H1 (cell line): ENCODE measurements around the gene KCNMA1. TPM values are rescaled to one million over a fixed set of nuclear protein-coding genes. Genes with fewer than 3 reads are reported as not detected.

Experiments used
- CTCF ChIA-PET: fragments of 300-600 bp; sonication (Branson Sonifier 250); formaldehyde crosslinking; loops from one replicate; lab custom pipeline; 2021; ENCODE audit not compliant: partially characterized antibody; lab: Charles Lee
- POLR2A ChIA-PET: fragments of 300-600 bp; sonication (Branson Sonifier 250); formaldehyde crosslinking; loops from one replicate; lab custom pipeline; 2021; ENCODE audit warnings: inconsistent platforms; ENCODE audit not compliant: partially characterized antibody; lab: Charles Lee
- DNase-seq, 2 experiments: peaks; one replicate each; pipeline versions ENCODE4 v3.0.0 to v3.0.0-alpha.2; 2010 to 2022; ENCODE audit warnings: low spot score in 2 of 2, low read depth in 1 of 2, mixed read lengths in 1 of 2
- FAIRE-seq: peaks from 2 replicates; lab custom pipeline; 2011; peaks lifted over from hg19 to GRCh38; lab: Jason Lieb, UNC
- H2AFZ ChIP-seq: 2 replicates; pipeline ENCODE4 v1.8.1; 2012; ENCODE audit warnings: low read length, inconsistent platforms
- H2AK5ac ChIP-seq: 2 replicates; pipeline ENCODE4 v1.6.1; 2013; ENCODE audit warnings: low read depth, low read length
- H2BK120ac ChIP-seq: replicated peaks from 2 replicates; pipeline ENCODE3; 2013; ENCODE audit warnings: low read depth, low read length, inconsistent platforms
- H2BK12ac ChIP-seq: 2 replicates; pipeline ENCODE4 v1.6.1; 2013; ENCODE audit warnings: low read depth, low read length
- H2BK15ac ChIP-seq: 2 replicates; pipeline ENCODE4 v1.6.1; 2013; ENCODE audit warnings: low read length
- H2BK20ac ChIP-seq: 2 replicates; pipeline ENCODE4 v1.6.1; 2013; ENCODE audit warnings: low read length
- H2BK5ac ChIP-seq: 2 replicates; pipeline ENCODE4 v1.6.1; 2013; ENCODE audit warnings: low read depth, low read length
- H3K14ac ChIP-seq: 2 replicates; pipeline ENCODE4 v1.6.1; 2013; ENCODE audit warnings: inconsistent platforms; ENCODE audit not compliant: insufficient read length
- H3K18ac ChIP-seq: 2 replicates; pipeline ENCODE4 v1.6.1; 2013; ENCODE audit warnings: low read length; ENCODE audit errors: extremely low read depth
- H3K23ac ChIP-seq: 2 replicates; pipeline ENCODE4 v1.6.1; 2013; ENCODE audit warnings: inconsistent platforms; ENCODE audit not compliant: insufficient read length
- H3K23me2 ChIP-seq: 2 replicates; pipeline ENCODE4 v1.6.1; 2013; ENCODE audit warnings: low read depth, low read length
- H3K27ac ChIP-seq: 2 replicates; pipeline ENCODE4 v1.6.1; 2011; ENCODE audit warnings: low read depth, low read length, inconsistent platforms
- H3K27me3 ChIP-seq, 4 experiments: replicated peaks in 1 of 4; 1 replicate in 1 of 4; 2 replicates in 3 of 4; pipeline versions ENCODE4 v1.6.1 to v1.8.1; 2011 to 2013; ENCODE audit warnings: low read length in 3 of 4, mild to moderate bottlenecking in 3 of 4, inconsistent platforms in 2 of 4, mixed read lengths in 2 of 4, moderate library complexity in 1 of 4; ENCODE audit not compliant: control insufficient read depth in 3 of 4, insufficient read depth in 3 of 4; ENCODE audit errors: extremely low read depth in 1 of 4
- H3K36me3 ChIP-seq, 4 experiments: 2 replicates each; pipeline versions ENCODE4 v1.6.1 to v1.8.1; 2011 to 2013; ENCODE audit warnings: mild to moderate bottlenecking in 4 of 4, low read length in 3 of 4, moderate library complexity in 2 of 4, control low read depth in 1 of 4, inconsistent platforms in 1 of 4; ENCODE audit not compliant: insufficient read depth in 4 of 4, control insufficient read depth in 2 of 4
- H3K4ac ChIP-seq: replicated peaks from 2 replicates; pipeline ENCODE3; 2013; ENCODE audit warnings: low read length, low read depth, mixed read lengths, inconsistent platforms; ENCODE audit not compliant: insufficient read length
- H3K4me1 ChIP-seq, 4 experiments: replicated peaks in 1 of 4; 1 replicate in 1 of 4; 2 replicates in 3 of 4; pipeline versions ENCODE4 v1.6.1 to v1.8.1; 2011 to 2013; ENCODE audit warnings: low read length in 3 of 4, inconsistent platforms in 2 of 4, mixed read lengths in 1 of 4; ENCODE audit not compliant: insufficient read depth in 4 of 4, control insufficient read depth in 3 of 4
- H3K4me2 ChIP-seq, 2 experiments: 2 replicates each; pipeline versions ENCODE4 v1.6.1 to v1.8.1; 2011 to 2013; ENCODE audit warnings: low read depth in 2 of 2, low read length in 2 of 2, control low read depth in 1 of 2, inconsistent platforms in 1 of 2, mild to moderate bottlenecking in 1 of 2; ENCODE audit not compliant: insufficient read depth in 1 of 2
- H3K4me3 ChIP-seq, 4 experiments: fragments of 200-600, 300-600 bp in 1 of 4; sonication (generic), shearing (Covaris generic), sonication (Bioruptor Twin) in 1 of 4; 2 replicates each; pipeline versions ENCODE4 v1.5.1 to v1.8.1; 2011 to 2016; ENCODE audit warnings: low read length in 4 of 4, low read depth in 3 of 4, control low read depth in 2 of 4, inconsistent platforms in 2 of 4, mild to moderate bottlenecking in 2 of 4, mixed read lengths in 1 of 4, moderate library complexity in 1 of 4; ENCODE audit not compliant: insufficient read depth in 2 of 4; ENCODE audit errors: extremely low read depth in 1 of 4
- H3K56ac ChIP-seq: replicated peaks from 2 replicates; pipeline ENCODE3; 2013; ENCODE audit warnings: low read depth, mild to moderate bottlenecking, mixed read lengths, low read length, inconsistent platforms; ENCODE audit not compliant: insufficient read length
- H3K79me1 ChIP-seq: 2 replicates; pipeline ENCODE4 v1.6.1; 2013; ENCODE audit warnings: low read depth, low read length, control low read depth
- H3K79me2 ChIP-seq, 2 experiments: 2 replicates each; pipeline versions ENCODE4 v1.6.1 to v1.8.1; 2012 to 2013; ENCODE audit warnings: low read length in 2 of 2, mild to moderate bottlenecking in 2 of 2, inconsistent platforms in 1 of 2; ENCODE audit not compliant: insufficient read depth in 2 of 2, control insufficient read depth in 1 of 2
- H3K9ac ChIP-seq, 4 experiments: replicated peaks in 1 of 4; 1 replicate in 1 of 4; 2 replicates in 3 of 4; pipeline versions ENCODE4 v1.6.1 to v1.8.1; 2011 to 2013; ENCODE audit warnings: low read depth in 3 of 4, low read length in 3 of 4, control low read depth in 2 of 4, mild to moderate bottlenecking in 2 of 4, moderate library complexity in 2 of 4, inconsistent platforms in 1 of 4; ENCODE audit errors: extremely low read depth in 1 of 4
- H3K9me3 ChIP-seq, 2 experiments: 2 replicates each; pipeline versions ENCODE4 v1.6.1 to v1.8.1; 2012 to 2013; ENCODE audit warnings: mild to moderate bottlenecking in 2 of 2, moderate library complexity in 2 of 2, control low read depth in 1 of 2, inconsistent platforms in 1 of 2, low read depth in 1 of 2, low read length in 1 of 2, mixed read lengths in 1 of 2; ENCODE audit not compliant: insufficient read depth in 2 of 2
- H4K20me1 ChIP-seq, 2 experiments: replicated peaks in 1 of 2; 2 replicates each; pipeline versions ENCODE3 to v1.8.1; 2011 to 2013; ENCODE audit warnings: inconsistent platforms in 2 of 2, low read length in 2 of 2, mild to moderate bottlenecking in 1 of 2; ENCODE audit not compliant: insufficient read depth in 2 of 2, control insufficient read depth in 1 of 2
- H4K5ac ChIP-seq: 2 replicates; pipeline ENCODE4 v1.6.1; 2013; ENCODE audit warnings: low read length, low read depth, mixed read lengths, inconsistent platforms; ENCODE audit not compliant: insufficient read length
- H4K8ac ChIP-seq: 2 replicates; pipeline ENCODE4 v1.8.0; 2013; ENCODE audit warnings: mild to moderate bottlenecking, moderate library complexity, low read length, inconsistent platforms; ENCODE audit not compliant: insufficient read depth; ENCODE audit errors: extremely low read depth
- H4K91ac ChIP-seq: replicated peaks from 2 replicates; pipeline ENCODE3; 2013; ENCODE audit warnings: low read length, mixed read lengths, inconsistent platforms; ENCODE audit not compliant: insufficient read length
- E2F6 ChIP-seq: IDR thresholded peaks from 2 replicates; pipeline ENCODE4 v1.6.1; 2012; ENCODE audit warnings: inconsistent platforms
- EGR1 ChIP-seq: IDR thresholded peaks from 2 replicates; pipeline ENCODE4 v1.6.1; 2011; ENCODE audit warnings: low read depth, low read length, borderline replicate concordance
- KDM1A ChIP-seq: fragments of 200-600, 300-600 bp; sonication (generic); IDR thresholded peaks from 2 replicates; pipeline ENCODE4 v1.7.1; 2016; ENCODE audit warnings: mild to moderate bottlenecking, low read length, borderline replicate concordance
- MAFK ChIP-seq: IDR thresholded peaks from 2 replicates; pipeline ENCODE4 v1.6.1; 2012; ENCODE audit warnings: low read depth, mild to moderate bottlenecking, improper control_type of control experiment, low read length
- PHF8 ChIP-seq: fragments of 200-600 bp; sonication (generic); conservative IDR thresholded peaks from 2 replicates; pipeline ENCODE4 v1.7.1; 2012; ENCODE audit warnings: low read depth, mild to moderate bottlenecking, inconsistent platforms, low read length, moderate library complexity
- POLR2AphosphoS5 ChIP-seq: IDR thresholded peaks from 2 replicates; pipeline ENCODE4 v1.6.1; 2011; ENCODE audit warnings: low read depth, low read length
- RBBP5 ChIP-seq: IDR thresholded peaks from 2 replicates; pipeline ENCODE4 v1.7.1; 2012; ENCODE audit warnings: low read depth, mild to moderate bottlenecking, inconsistent platforms, low read length, moderate library complexity, borderline replicate concordance
- RFX5 ChIP-seq: IDR thresholded peaks from 2 replicates; pipeline ENCODE4 v1.6.1; 2011; ENCODE audit warnings: low read depth, low read length, improper control_type of control experiment, borderline replicate concordance
- SRF ChIP-seq: IDR thresholded peaks from 2 replicates; pipeline ENCODE4 v1.6.1; 2011; ENCODE audit warnings: mild to moderate bottlenecking, low read depth, low read length, moderate library complexity
- TAF7 ChIP-seq: optimal IDR thresholded peaks from 2 replicates; pipeline ENCODE3; 2011; ENCODE audit warnings: low read depth, mild to moderate bottlenecking, inconsistent platforms, low read length, moderate library complexity, borderline replicate concordance
- TCF12 ChIP-seq: IDR thresholded peaks from 2 replicates; pipeline ENCODE4 v1.6.1; 2011; ENCODE audit warnings: low read depth, mild to moderate bottlenecking, low read length
- USF2 ChIP-seq: IDR thresholded peaks from 2 replicates; pipeline ENCODE4 v1.6.1; 2011; ENCODE audit warnings: low read length, improper control_type of control experiment
- YY1 ChIP-seq: IDR thresholded peaks from 2 replicates; pipeline ENCODE4 v1.6.1; 2011; ENCODE audit warnings: low read depth, mild to moderate bottlenecking, low read length
- WGBS, 2 experiments: shearing (Covaris generic) in 1 of 2; methylation state at CpG; one replicate each; pipeline versions ENCODE4 v1.1.6 to v1.1.7; 2013 to 2015; ENCODE audit warnings: low lambda C conversion rate in 2 of 2, mixed read lengths in 2 of 2, inconsistent platforms in 1 of 2, low coverage in 1 of 2, missing lambda C conversion rate in 1 of 2; ENCODE audit not compliant: insufficient replicate concordance in 2 of 2, insufficient coverage in 1 of 2, insufficient read length in 1 of 2; ENCODE audit errors: extremely low coverage in 1 of 2, missing lambda C conversion rate in 1 of 2; 5-methylcytosine and 5-hydroxymethylcytosine counted together
- polyA plus RNA-seq, 7 experiments: library from polyadenylated mRNA; depleted of rRNA in 3 of 7; stranded (reverse) in 5 of 7; unstranded in 2 of 7; fragments of >200 nt in 5 of 7; fragments of 200-250 nt in 2 of 7; gene quantifications; 1 replicate in 5 of 7; 2 replicates in 1 of 7; 4 replicates in 1 of 7; pipeline versions ENCODE4 v1.2.1 to v1.2.3, GENCODE V29; 2011 to 2013; ENCODE audit warnings: missing spikeins in 2 of 7, mixed read lengths in 2 of 7
- total RNA-seq: library from RNA; stranded (reverse); fragmentation: NEBNext Ultra II Directional; extraction: Animal tissue kit (Norgen Biotek cat#: 25700); gene quantifications from 2 replicates; pipeline ENCODE4 v1.2.1, GENCODE V29; 2021

KCNMA1 gene
- total and polyA plus RNA-seq, 2 of the 8 experiments (the other 6 are each of a cell fraction or from before 2014, with no cell fraction given), result 10.2 to 11.1 TPM

GRCh38 chr10:76992467-76992866 lies 645.1 kb downstream of the KCNMA1 start:
- H3K23ac ChIP-seq, result no peak overlapping the region
- H3K14ac ChIP-seq, result no peak overlapping the region
- no peak overlapping the region for H2BK12ac ChIP-seq
- no peak overlapping the region for H3K4me2 ChIP-seq
- H2AFZ ChIP-seq, result no peak overlapping the region
- H2BK120ac ChIP-seq, result no peak overlapping the region
- H2AK5ac ChIP-seq, result no peak overlapping the region
- no peaks in the 10 kb centered on the region for H3K27me3 ChIP-seq
- DNase-seq (no peak), FAIRE-seq (no peak)
- no peaks in the 10 kb centered on the region for H3K36me3 ChIP-seq
- no peak overlapping the region for H4K8ac ChIP-seq
- no peak overlapping the region for H3K27ac ChIP-seq
- H3K18ac ChIP-seq, result no peak overlapping the region
- H3K9me3 ChIP-seq, result no peaks in the 10 kb centered on the region
- ChIA-PET POLR2A (interaction anchor here (1.6 kb wide), 1 partner anchor 14 kb away, joined by 4 read pairs; no protein-coding TSS in a partner anchor), CTCF (interaction anchor here (1.0 to 2.8 kb wide), 4 partner anchors 13 to 325 kb away, joined by 3 to 20 read pairs (median 3); no protein-coding TSS in a partner anchor)
- H3K4me1 ChIP-seq, result peaks cover 0 to 4% (median 0%) of the 10 kb centered on the region in 4 experiments; a peak in 1 of 7 replicates
- no peak overlapping the region for H3K4ac ChIP-seq
- no peak overlapping the region for H4K91ac ChIP-seq
- no peaks in the 10 kb centered on the region for H4K20me1 ChIP-seq
- no peak overlapping the region for H2BK20ac ChIP-seq
- no peak overlapping the region for H2BK5ac ChIP-seq
- no peak overlapping the region for H3K4me3 ChIP-seq
- no peak overlapping the region for H3K56ac ChIP-seq
- no peak overlapping the region for H3K9ac ChIP-seq
- 83% methylated on average over 3 of the region's 3 CpGs; no CpG with 5 or more reads in 1 of the 2 experiments for WGBS, 2 experiments
- no peaks in the 10 kb centered on the region for H3K79me1 ChIP-seq
- H3K79me2 ChIP-seq, result no peaks in the 10 kb centered on the region
- H3K23me2 ChIP-seq, result no peaks in the 10 kb centered on the region
- no peak overlapping the region for H2BK15ac ChIP-seq
- no peak overlapping the region for H4K5ac ChIP-seq
- no peak for TF ChIP-seq EGR1
- TF ChIP-seq USF2, result no peak
- no peak for TF ChIP-seq PHF8
- TF ChIP-seq TCF12, result no peak
- TF ChIP-seq POLR2AphosphoS5, result no peak
- no peak for TF ChIP-seq YY1
- no peak for TF ChIP-seq RFX5
- TF ChIP-seq E2F6, result no peak
- no peak for TF ChIP-seq RBBP5
- no peak for TF ChIP-seq MAFK
- no peak for TF ChIP-seq TAF7
- no peak for TF ChIP-seq SRF
- no peak for TF ChIP-seq KDM1A
